AG09309 (cell line): ENCODE data around the gene USP46.

ENCODE experiments used
- DNase-seq: peaks from one replicate; pipeline ENCODE4 v3.0.0-alpha.2; 2010; ENCODE audit warnings: low read depth
- H3K4me3 ChIP-seq: 2 replicates; pipeline ENCODE4 v1.5.1; 2011; ENCODE audit warnings: mild to moderate bottlenecking, low read depth, low read length, moderate library complexity; ENCODE audit not compliant: control insufficient read depth
- TF ChIP-seq, protein P1 (sequence below): IDR thresholded peaks from 2 replicates; pipeline ENCODE4 v1.5.1; 2011; ENCODE audit warnings: mild to moderate bottlenecking, low read depth, low read length, inconsistent platforms; ENCODE audit not compliant: insufficient read depth, control insufficient read depth; ENCODE audit errors: missing control alignments

The USP46 gene

DNA sequence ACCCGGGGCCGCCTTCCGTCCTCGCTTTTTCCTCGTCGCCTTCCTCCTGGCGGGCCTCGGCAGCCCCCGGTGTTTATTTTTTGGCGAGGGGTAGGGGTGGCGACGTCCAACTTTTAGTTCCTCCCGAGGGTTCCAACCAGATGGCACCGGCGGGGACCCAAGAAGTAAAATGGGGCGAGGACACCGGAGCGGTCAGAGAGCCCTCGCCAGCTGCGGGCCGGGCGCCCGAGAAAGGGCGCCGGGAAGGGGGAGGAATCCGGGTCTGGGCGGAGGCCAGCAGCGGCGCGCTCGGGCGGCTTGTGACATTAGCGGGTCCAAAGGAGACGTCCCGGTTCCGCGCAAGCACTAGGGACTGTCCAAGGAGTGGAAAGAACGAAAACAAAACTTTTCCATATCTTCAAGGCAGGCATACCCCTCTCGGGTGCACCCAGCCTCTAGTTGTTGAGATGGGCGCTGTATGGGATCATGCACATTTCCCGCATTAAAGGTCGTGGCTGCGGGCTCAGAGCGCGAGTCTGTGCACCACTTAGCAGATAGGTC lies 691 bp upstream of the USP46 start:
- H3K4me3 ChIP-seq = peak overlapping the region; percentile 69
- no peak for DNase-seq
- TF ChIP-seq, protein P1, sequence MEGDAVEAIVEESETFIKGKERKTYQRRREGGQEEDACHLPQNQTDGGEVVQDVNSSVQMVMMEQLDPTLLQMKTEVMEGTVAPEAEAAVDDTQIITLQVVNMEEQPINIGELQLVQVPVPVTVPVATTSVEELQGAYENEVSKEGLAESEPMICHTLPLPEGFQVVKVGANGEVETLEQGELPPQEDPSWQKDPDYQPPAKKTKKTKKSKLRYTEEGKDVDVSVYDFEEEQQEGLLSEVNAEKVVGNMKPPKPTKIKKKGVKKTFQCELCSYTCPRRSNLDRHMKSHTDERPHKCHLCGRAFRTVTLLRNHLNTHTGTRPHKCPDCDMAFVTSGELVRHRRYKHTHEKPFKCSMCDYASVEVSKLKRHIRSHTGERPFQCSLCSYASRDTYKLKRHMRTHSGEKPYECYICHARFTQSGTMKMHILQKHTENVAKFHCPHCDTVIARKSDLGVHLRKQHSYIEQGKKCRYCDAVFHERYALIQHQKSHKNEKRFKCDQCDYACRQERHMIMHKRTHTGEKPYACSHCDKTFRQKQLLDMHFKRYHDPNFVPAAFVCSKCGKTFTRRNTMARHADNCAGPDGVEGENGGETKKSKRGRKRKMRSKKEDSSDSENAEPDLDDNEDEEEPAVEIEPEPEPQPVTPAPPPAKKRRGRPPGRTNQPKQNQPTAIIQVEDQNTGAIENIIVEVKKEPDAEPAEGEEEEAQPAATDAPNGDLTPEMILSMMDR = no peak

DNA sequence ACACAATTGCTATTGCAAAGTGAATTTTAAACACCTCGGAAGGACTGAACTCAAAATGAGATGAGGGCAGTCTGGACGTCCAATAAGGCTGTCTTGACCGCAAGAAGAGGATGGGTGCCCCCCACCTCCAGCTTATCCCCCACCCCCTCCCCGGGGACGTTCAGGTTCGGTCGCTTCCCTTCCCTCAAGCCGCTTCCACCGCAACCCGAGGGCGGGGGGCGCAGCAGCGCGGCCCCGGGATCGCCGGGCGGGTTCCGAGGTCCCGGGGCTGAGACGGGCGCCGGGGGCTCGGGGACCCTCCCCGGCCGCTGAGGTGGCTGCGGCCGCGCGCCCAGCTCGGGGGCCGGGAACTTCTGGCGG lies 480 bp downstream of the USP46 start:
- DNase-seq = no peak
- H3K4me3 ChIP-seq = peak overlapping the region; percentile 66
- TF ChIP-seq, protein P1 = no peak

DNA sequence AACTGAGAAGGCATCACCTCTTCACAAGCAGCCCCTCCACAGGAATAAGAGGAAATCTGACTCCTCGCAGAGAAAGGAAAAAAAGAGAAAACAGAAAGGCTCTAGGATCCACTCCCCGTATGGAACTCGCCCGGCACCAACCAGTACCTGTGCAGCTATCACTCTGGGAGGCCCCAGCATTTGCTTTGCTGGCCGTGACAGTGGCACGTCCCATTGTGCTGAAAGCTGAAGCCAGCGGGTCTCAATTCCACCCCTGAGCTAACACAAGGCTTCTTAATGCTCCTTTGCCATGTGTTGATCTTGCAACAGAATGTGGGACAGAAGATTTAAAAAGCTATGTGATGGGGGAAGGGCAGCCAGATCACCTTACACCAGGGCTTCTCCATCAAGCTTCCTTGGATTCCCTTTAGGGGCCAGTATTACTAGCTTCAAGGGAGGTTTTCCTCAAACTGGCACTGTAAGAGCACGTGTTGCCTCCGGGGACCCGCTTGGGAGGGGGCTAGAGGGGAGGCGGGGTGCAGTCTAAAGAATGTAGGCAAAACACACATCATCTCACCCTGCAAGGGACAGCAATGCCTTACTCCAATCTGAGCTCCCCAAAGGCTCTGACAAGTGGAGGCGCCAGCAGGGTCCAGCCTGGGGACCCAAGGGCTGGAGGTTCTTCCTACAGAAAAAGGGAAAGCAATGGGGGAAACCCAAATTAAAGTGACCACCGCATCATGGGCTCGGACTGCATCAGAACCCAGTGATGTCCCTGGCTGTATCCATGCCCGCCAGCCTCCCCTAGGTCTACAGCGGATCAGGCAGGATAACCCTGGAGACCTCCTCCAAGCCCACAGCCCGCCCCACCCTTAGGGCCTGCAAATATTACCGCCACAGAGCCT lies 1.2 kb downstream of the USP46 start:
- TF ChIP-seq, protein P1 = peak; percentile 15
- H3K4me3 ChIP-seq = peak overlapping the region; percentile 66
- no peak for DNase-seq

DNA sequence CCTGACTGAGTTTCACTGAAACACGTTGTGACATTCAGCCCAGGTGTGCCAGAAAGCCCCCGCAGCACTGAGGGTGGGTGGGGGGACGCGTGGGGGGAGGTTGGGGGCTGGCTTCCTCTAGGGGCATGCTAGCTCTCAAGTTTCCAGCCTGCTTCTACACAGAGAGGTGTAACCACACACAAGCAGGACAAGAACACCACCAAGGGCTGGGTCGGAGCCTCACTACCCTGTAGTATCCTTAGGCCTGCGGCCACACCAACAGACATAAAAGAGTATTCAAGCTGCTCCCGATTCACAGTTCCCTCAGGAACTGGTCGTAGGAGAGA lies 1.8 kb downstream of the USP46 start:
- no peak overlapping the region for H3K4me3 ChIP-seq

DNA sequence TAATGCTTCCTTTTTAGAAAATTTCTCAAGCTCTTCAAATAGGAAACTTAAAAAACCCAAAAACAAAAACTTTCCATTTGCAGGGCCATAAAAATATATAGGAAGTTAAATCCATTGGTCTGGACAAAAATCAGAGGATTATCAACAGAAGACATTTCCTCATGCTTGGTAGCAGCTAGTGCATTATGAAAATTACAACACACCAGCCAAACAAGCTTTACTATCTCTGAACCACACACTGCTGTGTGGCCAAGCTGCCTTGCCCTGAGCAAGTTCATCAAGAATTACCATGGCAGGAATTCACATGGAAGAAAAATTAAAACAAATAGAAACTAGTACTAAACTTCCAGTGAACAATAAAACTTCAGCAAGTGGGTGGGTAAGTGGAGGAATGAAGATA lies 3.6 kb downstream of the USP46 start:
- no peak overlapping the region for H3K4me3 ChIP-seq
- TF ChIP-seq, protein P1 = no peak
- no peak for DNase-seq

More for the DNA sequence above, 1.8 kb downstream of the USP46 start:
- TF ChIP-seq, protein P1 = no peak
- no peak for DNase-seq

DNA sequence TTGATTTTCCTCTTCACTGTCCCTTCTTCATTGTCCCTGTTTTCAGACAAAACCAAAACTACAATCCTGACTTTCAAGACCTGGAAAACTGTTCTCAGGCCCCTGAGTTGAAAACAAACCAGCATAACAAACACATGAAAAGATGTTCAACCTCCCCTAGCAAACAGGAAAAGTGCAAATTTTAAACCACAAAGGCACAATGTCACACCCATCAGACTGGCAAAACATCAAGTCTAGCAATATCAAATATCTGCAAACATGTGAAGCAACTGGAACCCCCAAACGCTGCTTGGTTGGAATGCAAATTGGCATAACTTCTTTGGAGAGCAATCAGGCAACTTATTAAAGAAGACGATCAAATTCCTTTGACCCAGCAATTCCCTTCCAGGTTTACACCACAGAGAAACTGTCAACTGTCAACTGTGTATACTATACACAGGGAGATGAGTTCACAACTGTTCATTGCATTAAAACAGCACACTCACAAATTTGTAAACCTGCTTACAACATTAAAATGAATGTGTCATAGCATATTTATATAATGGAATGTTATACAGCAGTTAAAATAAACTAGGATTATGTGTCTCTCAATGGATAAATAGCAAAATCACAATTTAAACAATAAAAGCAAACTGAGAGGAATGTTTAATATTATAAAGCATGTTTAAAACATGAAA lies 7.0 kb downstream of the USP46 start:
- no peak for DNase-seq
- TF ChIP-seq, protein P1 = no peak
- H3K4me3 ChIP-seq = no peak overlapping the region
